NB4 (cell line): Measurements from ENCODE around the gene LRRC14B.

Source experiments
- CTCF ChIP-seq: IDR thresholded peaks from one replicate; pipeline ENCODE4 v1.5.1; 2012; ENCODE audit warnings: low read depth, low read length
- POLR2A ChIP-seq: IDR thresholded peaks from 2 replicates; pipeline ENCODE4 v1.6.1; 2011; ENCODE audit warnings: mild to moderate bottlenecking; ENCODE audit not compliant: insufficient read length; ENCODE audit errors: extremely low read depth

- no peak for TF ChIP-seq CTCF
- TF ChIP-seq POLR2A: no peak
Observed at GRCh38 chr5:147751-148150, 43.5 kb upstream of the LRRC14B start.
